A549 (cell line): ENCODE data around the gene DDR2. TPM values are rescaled to one million over a fixed set of nuclear protein-coding genes. Genes with fewer than 3 reads are reported as not detected.

Experiments used
- ATAC-seq, 2 experiments: fragments of 200-7000 bp in 1 of 2; fragments of >200 bp in 1 of 2; cut with Nextera tagmentation in 1 of 2; cut with Tn5 transposase in 1 of 2; 3 replicates each; pipeline versions ENCODE4 v1.8.0 to v1.9.1; 2018 to 2020; ENCODE audit warnings: mild to moderate bottlenecking in 1 of 2, moderate library complexity in 1 of 2
- CTCF ChIA-PET: fragments of 300-600 bp; sonication (Branson Sonifier 250); formaldehyde crosslinking; extraction: SDS; loops from one replicate; lab custom pipeline; 2021; ENCODE audit warnings: antibody characterized with exemption, inconsistent platforms; lab: Yijun Ruan, JAX
- POLR2A ChIA-PET: fragments of 350-600 bp; formaldehyde crosslinking; extraction: SDS; loops from one replicate; lab custom pipeline; 2021; ENCODE audit warnings: antibody characterized with exemption, inconsistent platforms; lab: Yijun Ruan, JAX
- DNase-seq, 2 experiments: peaks; one replicate each; pipeline versions ENCODE4 v3.0.0 to v3.0.0-alpha.2; 2011 to 2016; ENCODE audit warnings: low read depth in 1 of 2, low spot score in 1 of 2
- FAIRE-seq: peaks from 2 replicates; lab custom pipeline; 2011; peaks lifted over from hg19 to GRCh38; lab: Jason Lieb, UNC
- H3K27ac ChIP-seq, 2 experiments: fragments of >200 bp; sonication (Bioruptor Twin); formaldehyde crosslinking; 3 replicates each; pipeline ENCODE4 v1.5.1; 2016 to 2017
- H3K4me1 ChIP-seq: fragments of >200 bp; sonication (Bioruptor Twin); formaldehyde crosslinking; 3 replicates; pipeline ENCODE4 v1.6.1; 2016
- H3K4me2 ChIP-seq: fragments of >200 bp; sonication (Bioruptor Twin); formaldehyde crosslinking; 3 replicates; pipeline ENCODE4 v1.6.1; 2016
- H3K4me3 ChIP-seq: fragments of >200 bp; sonication (Bioruptor Twin); formaldehyde crosslinking; 3 replicates; pipeline ENCODE4 v1.5.1; 2016
- H3K9me3 ChIP-seq: fragments of >200 bp; sonication (Bioruptor Twin); formaldehyde crosslinking; 3 replicates; pipeline ENCODE4 v1.6.1; 2016
- ATOH8 ChIP-seq: fragments of 250-450 bp; sonication (Bioruptor Pico); IDR thresholded peaks from 2 replicates; pipeline ENCODE4 v1.5.0; 2020; ENCODE audit warnings: low read depth, mild to moderate bottlenecking, moderate library complexity
- BHLHE40 ChIP-seq: IDR thresholded peaks from 2 replicates; pipeline ENCODE4 v1.6.1; 2012; ENCODE audit warnings: low read depth, low read length, inconsistent platforms
- CEBPB ChIP-seq, 2 experiments: fragments of >200 bp in 1 of 2; sonication (Bioruptor Twin) in 1 of 2; formaldehyde crosslinking in 1 of 2; IDR thresholded peaks; 2 replicates each; pipeline ENCODE4 v1.6.1; 2012 to 2016
- CHD4 ChIP-seq: fragments of 200-600 bp; sonication (generic); IDR thresholded peaks from 2 replicates; pipeline ENCODE4 v1.6.1; 2016; ENCODE audit warnings: antibody characterized with exemption, mild to moderate bottlenecking, borderline replicate concordance
- EP300 ChIP-seq, 2 experiments: fragments of >200 bp; sonication (Bioruptor Twin); formaldehyde crosslinking; IDR thresholded peaks; 2 replicates in 1 of 2; 3 replicates in 1 of 2; pipeline ENCODE4 v1.6.1; 2016 to 2017
- ESRRA ChIP-seq: fragments of 150-350 bp; IDR thresholded peaks from 2 replicates; pipeline ENCODE4 v1.6.1; 2014; ENCODE audit warnings: mild to moderate bottlenecking, low read length, borderline replicate concordance
- FOSL2 ChIP-seq, 2 experiments: fragments of 450-650 bp in 1 of 2; fragments of >200 bp in 1 of 2; sonication (Bioruptor Twin) in 1 of 2; formaldehyde crosslinking; IDR thresholded peaks; 2 replicates each; pipeline versions ENCODE4 v1.5.0 to v1.6.1; 2016 to 2020; ENCODE audit warnings: mild to moderate bottlenecking in 1 of 2, moderate library complexity in 1 of 2
- FOXS1 ChIP-seq: fragments of 250-450 bp; sonication (Bioruptor Pico); IDR thresholded peaks from 2 replicates; pipeline ENCODE4 v1.5.0; 2020; ENCODE audit warnings: mild to moderate bottlenecking, moderate library complexity
- GATA3 ChIP-seq: IDR thresholded peaks from 2 replicates; pipeline ENCODE4 v1.6.1; 2012; ENCODE audit warnings: borderline replicate concordance
- HDAC2 ChIP-seq: fragments of 200-600 bp; sonication (generic); IDR thresholded peaks from 2 replicates; pipeline ENCODE4 v1.6.1; 2016
- HEYL ChIP-seq: fragments of 250-450 bp; sonication (Bioruptor Pico); IDR thresholded peaks from 2 replicates; pipeline ENCODE4 v1.8.0; 2021; ENCODE audit warnings: mild to moderate bottlenecking, moderate library complexity
- HOXA7 ChIP-seq: fragments of 250-450 bp; sonication (Bioruptor Pico); IDR thresholded peaks from 2 replicates; pipeline ENCODE4 v1.5.0; 2020; ENCODE audit warnings: mild to moderate bottlenecking, moderate library complexity
- HOXB5 ChIP-seq: fragments of 250-450 bp; sonication (Bioruptor Pico); IDR thresholded peaks from 2 replicates; pipeline ENCODE4 v1.5.0; 2020; ENCODE audit warnings: mild to moderate bottlenecking, moderate library complexity
- JUN ChIP-seq, 2 experiments: fragments of >200 bp; sonication (Bioruptor Twin); formaldehyde crosslinking; IDR thresholded peaks; 2 replicates in 1 of 2; 3 replicates in 1 of 2; pipeline ENCODE4 v1.6.1; 2016 to 2017
- KDM1A ChIP-seq: fragments of 200-600 bp; sonication (generic); IDR thresholded peaks from 2 replicates; pipeline ENCODE4 v1.6.1; 2016; ENCODE audit warnings: low read depth, mild to moderate bottlenecking
- KDM5A ChIP-seq: fragments of 200-600 bp; sonication (generic); IDR thresholded peaks from 2 replicates; pipeline ENCODE4 v1.6.1; 2016; ENCODE audit warnings: antibody characterized with exemption, mild to moderate bottlenecking
- MAZ ChIP-seq: fragments of 150-350 bp; IDR thresholded peaks from 2 replicates; pipeline ENCODE4 v1.6.1; 2014; ENCODE audit warnings: antibody characterized with exemption, low read depth, low read length, borderline replicate concordance
- NPAS2 ChIP-seq: fragments of 250-450 bp; sonication (Bioruptor Pico); IDR thresholded peaks from 2 replicates; pipeline ENCODE4 v1.8.0; 2022; ENCODE audit warnings: mild to moderate bottlenecking, moderate library complexity, borderline replicate concordance
- NR3C1 ChIP-seq: fragments of >200 bp; sonication (Bioruptor Twin); formaldehyde crosslinking; IDR thresholded peaks from 3 replicates; pipeline ENCODE4 v1.6.1; 2017
- PHF8 ChIP-seq: fragments of 200-600 bp; sonication (generic); IDR thresholded peaks from 2 replicates; pipeline ENCODE4 v1.6.1; 2016; ENCODE audit warnings: low read depth, mild to moderate bottlenecking, antibody characterized with exemption, moderate library complexity, borderline replicate concordance
- RARB ChIP-seq: fragments of 250-450 bp; sonication (Bioruptor Pico); IDR thresholded peaks from 2 replicates; pipeline ENCODE4 v1.8.0; 2021; ENCODE audit warnings: mild to moderate bottlenecking, moderate library complexity
- RCOR1 ChIP-seq: fragments of 150-350 bp; IDR thresholded peaks from 2 replicates; pipeline ENCODE4 v1.6.1; 2014; ENCODE audit warnings: antibody characterized with exemption, low read length, low read depth
- REST ChIP-seq: fragments of 200-600 bp; sonication (generic); IDR thresholded peaks from 2 replicates; pipeline ENCODE4 v1.6.1; 2016; ENCODE audit warnings: antibody characterized with exemption, mild to moderate bottlenecking, moderate library complexity
- USF2 ChIP-seq: fragments of 450-650 bp; IDR thresholded peaks from 2 replicates; pipeline ENCODE4 v1.6.1; 2014; ENCODE audit warnings: antibody characterized with exemption
- ZFP36 ChIP-seq: fragments of 450-650 bp; IDR thresholded peaks from 2 replicates; pipeline ENCODE4 v1.6.1; 2014; ENCODE audit warnings: borderline replicate concordance; ENCODE audit not compliant: partially characterized antibody
- ZNF302 ChIP-seq: fragments of 250-450 bp; sonication (Bioruptor Pico); IDR thresholded peaks from 2 replicates; pipeline ENCODE4 v1.9.0; 2021; ENCODE audit warnings: inconsistent platforms, mild to moderate bottlenecking, moderate library complexity
- ZSCAN20 ChIP-seq: fragments of 250-450 bp; sonication (Bioruptor Pico); IDR thresholded peaks from 2 replicates; pipeline ENCODE4 v1.8.0; 2022; ENCODE audit warnings: mild to moderate bottlenecking, moderate library complexity
- WGBS: methylation state at CpG from one replicate; pipeline ENCODE4 v1.1.6; 2017; ENCODE audit errors: missing lambda C conversion rate; 5-methylcytosine and 5-hydroxymethylcytosine counted together
- polyA plus RNA-seq, 4 experiments: library from polyadenylated mRNA; depleted of rRNA in 3 of 4; stranded (reverse); fragments of >200 nt; fragmentation: RNase III in 1 of 4; extraction: RNeasy Plus Mini Kit Qiagen cat#74134 plus additional on column Dnase treatment in 1 of 4; gene quantifications; 2 replicates in 3 of 4; 3 replicates in 1 of 4; pipeline ENCODE4 v1.2.3, GENCODE V29; 2011 to 2017
- TF ChIP-seq, protein P1 (sequence below): fragments of 250-450 bp; sonication (Bioruptor Pico); IDR thresholded peaks from 2 replicates; pipeline ENCODE4 v1.5.0; 2021; ENCODE audit warnings: mild to moderate bottlenecking, moderate library complexity, borderline replicate concordance

DDR2 gene
- polyA plus RNA-seq, 2 of the 4 experiments (the other 2 are of a cell fraction), result 0.14 to 0.49 TPM

DNA sequence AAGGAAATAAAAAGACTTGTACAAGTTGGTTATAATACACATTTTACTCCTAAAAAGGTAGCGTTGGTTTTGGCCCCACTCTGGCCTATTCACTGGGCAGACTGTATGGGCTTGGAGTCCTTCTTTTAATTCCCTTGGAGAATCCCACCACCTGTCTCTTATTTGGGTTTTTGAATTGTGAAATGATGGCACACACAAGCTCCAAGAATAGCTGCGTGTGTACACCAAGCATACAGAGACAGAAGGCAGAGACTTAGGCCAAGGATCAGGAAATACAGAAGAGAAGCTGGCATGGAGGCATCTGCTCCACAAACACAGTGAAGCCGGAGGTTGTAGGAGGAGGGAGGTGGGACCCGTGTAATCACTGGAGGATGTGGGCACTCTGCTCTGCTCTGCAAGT is 29.1 kb downstream of the DDR2 start:
- 49% methylated on average over 4 of the region's 4 CpGs for WGBS
- ATAC-seq (no peak), FAIRE-seq (no peak), DNase-seq (no peak)
- Histone ChIP-seq H3K4me2 (no peak overlapping the region), H3K9me3 (no peaks in the 10 kb centered on the region), H3K4me3 (no peak overlapping the region), H3K4me1 (0 out of 3 replicates have a peak, but pooled peaks cover 4% of the 10 kb centered on the region), H3K27ac (no peak overlapping the region)
- CTCF ChIA-PET, result no interaction called here
- TF ChIP-seq ZSCAN20, result no peak
- no peak for TF ChIP-seq HDAC2
- TF ChIP-seq, protein P1, sequence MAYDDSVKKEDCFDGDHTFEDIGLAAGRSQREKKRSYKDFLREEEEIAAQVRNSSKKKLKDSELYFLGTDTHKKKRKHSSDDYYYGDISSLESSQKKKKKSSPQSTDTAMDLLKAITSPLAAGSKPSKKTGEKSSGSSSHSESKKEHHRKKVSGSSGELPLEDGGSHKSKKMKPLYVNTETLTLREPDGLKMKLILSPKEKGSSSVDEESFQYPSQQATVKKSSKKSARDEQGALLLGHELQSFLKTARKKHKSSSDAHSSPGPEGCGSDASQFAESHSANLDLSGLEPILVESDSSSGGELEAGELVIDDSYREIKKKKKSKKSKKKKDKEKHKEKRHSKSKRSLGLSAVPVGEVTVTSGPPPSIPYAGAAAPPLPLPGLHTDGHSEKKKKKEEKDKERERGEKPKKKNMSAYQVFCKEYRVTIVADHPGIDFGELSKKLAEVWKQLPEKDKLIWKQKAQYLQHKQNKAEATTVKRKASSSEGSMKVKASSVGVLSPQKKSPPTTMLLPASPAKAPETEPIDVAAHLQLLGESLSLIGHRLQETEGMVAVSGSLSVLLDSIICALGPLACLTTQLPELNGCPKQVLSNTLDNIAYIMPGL (CRISPR knock-in tag), result no peak
- no peak for TF ChIP-seq RARB (CRISPR knock-in tag)
- no peak for TF ChIP-seq HOXA7 (CRISPR knock-in tag)
- no peak for TF ChIP-seq NPAS2 (CRISPR knock-in tag)
- TF ChIP-seq NR3C1, result no peak
- no peak for TF ChIP-seq ESRRA
- TF ChIP-seq KDM5A, result no peak
- TF ChIP-seq USF2, result no peak
- TF ChIP-seq FOXS1, result no peak
- POLR2A ChIA-PET, result no interaction called here

DNA sequence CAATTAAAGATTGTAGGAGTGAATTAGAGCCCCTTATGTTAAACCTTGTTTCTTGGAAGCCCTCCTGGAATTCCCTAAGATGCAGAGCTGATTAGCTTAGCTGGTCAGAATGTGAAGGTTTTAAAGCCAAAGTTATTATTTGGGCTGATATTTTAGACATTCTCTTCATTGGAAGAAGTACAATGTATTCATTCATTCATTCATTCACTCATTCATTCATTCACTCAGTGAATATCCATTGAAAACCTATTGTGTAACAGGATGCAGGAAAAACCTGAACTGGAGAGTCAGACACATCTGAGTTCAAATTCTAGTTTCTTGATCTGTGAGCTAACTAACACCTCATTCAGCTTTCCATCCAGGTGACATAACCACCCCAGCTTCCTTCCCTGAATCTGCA is 29.7 kb downstream of the DDR2 start:
- Histone ChIP-seq H3K27ac (no peak overlapping the region), H3K4me1 (0 out of 3 replicates have a peak, but pooled peaks cover 4% of the 10 kb centered on the region), H3K9me3 (no peaks in the 10 kb centered on the region), H3K4me2 (no peak overlapping the region), H3K4me3 (no peak overlapping the region)
- TF ChIP-seq FOSL2 (IDR thresholded peaks at IDR 0.05) (no peak), FOSL2 (CRISPR knock-in tag; IDR thresholded peaks at IDR 0.05) (no peak), HEYL (no peak), PHF8 (no peak), RCOR1 (no peak), JUN (IDR thresholded peaks at IDR 0.05) (no peak), ZNF302 (CRISPR knock-in tag) (no peak), HOXB5 (CRISPR knock-in tag) (no peak), BHLHE40 (no peak), MAZ (no peak), CHD4 (no peak), RARB (CRISPR knock-in tag) (no peak), KDM1A (no peak), REST (no peak), ATOH8 (CRISPR knock-in tag) (no peak), CEBPB (IDR thresholded peaks at IDR 0.05) (no peak), KDM5A (no peak), ZFP36 (no peak), EP300 (IDR thresholded peaks at IDR 0.05) (no peak), GATA3 (no peak), ESRRA (no peak)
- FAIRE-seq, result no peak
- DNase-seq, result no peak
- ChIA-PET POLR2A (no interaction called here), CTCF (no interaction called here)
- ATAC-seq, result no peak
